Measurements from ENCODE around the gene IRF2BP2. TPM values are rescaled to one million over a fixed set of nuclear protein-coding genes. Genes with fewer than 3 reads are reported as not detected.

IRF2BP2 gene
- total and polyA plus RNA-seq, 3 donors from 2014 or later, result 82.0 to 100 (median 96.6) TPM

- TF ChIP-seq CTCF (IDR thresholded peaks at IDR 0.05) (no peak), POLR2A (IDR thresholded peaks at IDR 0.05) (no peak)
- Histone ChIP-seq H3K27ac (no peak overlapping the region), H3K4me1 (peaks cover 4% of the 10 kb centered on the region), H3K36me3 (ENCODE audit: low read depth, missing control alignments) (no peaks in the 10 kb centered on the region), H3K9me3 (no peaks in the 10 kb centered on the region), H3K27me3 (no peaks in the 10 kb centered on the region), H3K4me3 (no peak overlapping the region)
- intact Hi-C loops (cut with DNase I; ENCODE audit: low total_unique reads), result no loop called here
- 45 to 75% methylated on average over 9 of the region's 9 CpGs for WGBS, 2 donors
- no peak for DNase-seq
Observed at GRCh38 chr1:234583755-234584419, 26.1 kb downstream of the IRF2BP2 start.

- Histone ChIP-seq H3K4me1 (peaks cover 4% of the 10 kb centered on the region), H3K27me3 (no peaks in the 10 kb centered on the region), H3K27ac (peak overlapping the region in 1 of 2 donors; percentile 60), H3K4me3 (no peak overlapping the region), H3K9me3 (no peaks in the 10 kb centered on the region), H3K36me3 (ENCODE audit: low read depth, missing control alignments) (no peaks in the 10 kb centered on the region)
- 50 to 70% methylated on average over 9 of the region's 9 CpGs for WGBS, 2 donors
- DNase-seq, result no peak
- intact Hi-C loops (cut with DNase I; ENCODE audit: low total_unique reads), result no loop called here
- TF ChIP-seq CTCF (IDR thresholded peaks at IDR 0.05) (no peak), POLR2A (IDR thresholded peaks at IDR 0.05) (no peak)
Observed at GRCh38 chr1:234582681-234583301, 27.2 kb downstream of the IRF2BP2 start.

GRCh38 chr1:234582186-234582585 is 27.8 kb downstream of the IRF2BP2 start:
- Histone ChIP-seq H3K27me3 (no peaks in the 10 kb centered on the region), H3K27ac (peak overlapping the region in 1 of 2 donors; percentile 60), H3K9me3 (no peaks in the 10 kb centered on the region), H3K4me3 (no peak overlapping the region), H3K36me3 (ENCODE audit: low read depth, missing control alignments) (no peaks in the 10 kb centered on the region), H3K4me1 (peaks cover 4% of the 10 kb centered on the region)
- WGBS, 2 donors, result 72 to 87% methylated on average over 8 of the region's 8 CpGs
- TF ChIP-seq CTCF (IDR thresholded peaks at IDR 0.05) (no peak), POLR2A (IDR thresholded peaks at IDR 0.05) (no peak)
- no peak for DNase-seq
- intact Hi-C loops (cut with DNase I; ENCODE audit: low total_unique reads), result no loop called here

- Histone ChIP-seq H3K4me3 (no peak overlapping the region), H3K27me3 (no peaks in the 10 kb centered on the region), H3K36me3 (ENCODE audit: low read depth, missing control alignments) (no peaks in the 10 kb centered on the region), H3K9me3 (no peaks in the 10 kb centered on the region), H3K27ac (no peak overlapping the region), H3K4me1 (peaks cover 4% of the 10 kb centered on the region)
- no peak for DNase-seq
- intact Hi-C loops (cut with DNase I; ENCODE audit: low total_unique reads), result no loop called here
- TF ChIP-seq POLR2A (IDR thresholded peaks at IDR 0.05) (no peak), CTCF (IDR thresholded peaks at IDR 0.05) (no peak)
- WGBS, 2 donors, result 82 to 88% methylated on average over 7 of the region's 7 CpGs
Observed at GRCh38 chr1:234581063-234581714, 28.8 kb downstream of the IRF2BP2 start.

Measured in testis (tissue), 3 donors.